OCI-LY7 (cell line): ENCODE data around the gene DNAH11. TPM values are rescaled to one million over a fixed set of nuclear protein-coding genes. Genes with fewer than 3 reads are reported as not detected.
A peak's percentile ranks its signal among the peaks of the same experiment; 100 is the strongest.

Experiments used
- BruUV-seq: library from RNA; stranded (reverse); fragments of 400-500 nt; replicated peaks from 2 replicates; lab custom pipeline; 2021; lab: Mats Ljungman, UMichigan
- CTCF ChIA-PET: fragments of 300-600 bp; sonication (Branson Sonifier 250); formaldehyde crosslinking; loops from one replicate; lab custom pipeline; 2022; ENCODE audit warnings: antibody characterized with exemption; ENCODE audit not compliant: unreplicated experiment; lab: Charles Lee
- POLR2A ChIA-PET: fragments of 300-600 bp; sonication (Branson Sonifier 250); formaldehyde crosslinking; loops from one replicate; lab custom pipeline; 2022; ENCODE audit warnings: antibody characterized with exemption; lab: Charles Lee
- DNase-seq: peaks from one replicate; pipeline ENCODE4 v3.0.0-alpha.2; 2015; ENCODE audit warnings: low spot score
- H2AFZ ChIP-seq: fragments of 200-600 bp; sonication (generic), shearing (Covaris generic); 2 replicates; pipeline ENCODE4 v1.6.1; 2014; ENCODE audit warnings: mild to moderate bottlenecking, antibody characterized with exemption, low read length, moderate library complexity
- H3K27ac ChIP-seq: fragments of 200-600 bp; sonication (generic); 2 replicates; pipeline ENCODE4 v1.5.1; 2014; ENCODE audit warnings: mixed run types, low read depth, mild to moderate bottlenecking, moderate library complexity, low read length, inconsistent platforms; ENCODE audit not compliant: poor library complexity, severe bottlenecking
- H3K36me3 ChIP-seq: fragments of 200-600 bp; sonication (generic); 2 replicates; pipeline ENCODE4 v1.6.1; 2014; ENCODE audit warnings: mild to moderate bottlenecking, antibody characterized with exemption, low read length, moderate library complexity, mixed read lengths; ENCODE audit not compliant: insufficient read depth
- H3K4me1 ChIP-seq: fragments of 200-600 bp; sonication (generic); 2 replicates; pipeline ENCODE4 v1.5.1; 2014; ENCODE audit warnings: mild to moderate bottlenecking, low read length; ENCODE audit not compliant: insufficient read depth, poor library complexity, severe bottlenecking
- H3K4me2 ChIP-seq: fragments of 200-600 bp; sonication (generic); 2 replicates; pipeline ENCODE4 v1.6.1; 2014; ENCODE audit warnings: mild to moderate bottlenecking, low read length
- H3K4me3 ChIP-seq: fragments of 200-600 bp; sonication (generic); 2 replicates; pipeline ENCODE4 v1.5.1; 2014; ENCODE audit warnings: mild to moderate bottlenecking, low read depth, low read length; ENCODE audit not compliant: poor library complexity, severe bottlenecking
- H3K79me2 ChIP-seq: fragments of 200-600 bp; sonication (generic); 2 replicates; pipeline ENCODE4 v1.6.1; 2016; ENCODE audit warnings: low read depth, mild to moderate bottlenecking, low read length, moderate library complexity, mixed read lengths; ENCODE audit not compliant: insufficient read depth
- H3K9me2 ChIP-seq: fragments of 200-600 bp; sonication (generic); 2 replicates; pipeline ENCODE4 v1.6.1; 2016; ENCODE audit warnings: mild to moderate bottlenecking, low read length, mixed read lengths; ENCODE audit not compliant: insufficient read depth
- H3K9me3 ChIP-seq: fragments of 200-600 bp; sonication (generic); 2 replicates; pipeline ENCODE4 v1.6.1; 2014; ENCODE audit warnings: mild to moderate bottlenecking, mixed run types, low read length, mixed read lengths
- H4K20me1 ChIP-seq: fragments of 200-600 bp; sonication (generic); 2 replicates; pipeline ENCODE4 v1.6.1; 2014; ENCODE audit warnings: mild to moderate bottlenecking, antibody characterized with exemption, low read length, moderate library complexity, mixed read lengths; ENCODE audit not compliant: insufficient read depth
- CTCF ChIP-seq: fragments of 200-600 bp; sonication (generic); conservative IDR thresholded peaks from 2 replicates; pipeline ENCODE4 v1.5.1; 2014; ENCODE audit warnings: mild to moderate bottlenecking, antibody characterized with exemption, low read length, moderate library complexity, mixed read lengths
- EZH2phosphoT487 ChIP-seq: fragments of 200-600 bp; sonication (generic); IDR thresholded peaks from 2 replicates; pipeline ENCODE4 v1.6.1; 2018; ENCODE audit warnings: low read depth, borderline replicate concordance, mild to moderate bottlenecking, mixed run types, antibody characterized with exemption, low read length, moderate library complexity, mixed read lengths
- intact Hi-C: fragments of 100-400 bp; cut with micrococcal nuclease; formaldehyde crosslinking; loops from one replicate; pipeline ENCODE4 v1.10.0; 2022; ENCODE audit not compliant: unreplicated experiment
- total RNA-seq, 2 experiments: library from RNA; depleted of rRNA in 1 of 2; stranded (reverse); fragments of >200 nt in 1 of 2; shearing (Covaris generic) in 1 of 2; gene quantifications; 2 replicates each; pipeline ENCODE4 v1.2.3, GENCODE V29; 2014 to 2022

The DNAH11 gene
- total RNA-seq, 2 experiments from 2014 or later = not detected

DNA sequence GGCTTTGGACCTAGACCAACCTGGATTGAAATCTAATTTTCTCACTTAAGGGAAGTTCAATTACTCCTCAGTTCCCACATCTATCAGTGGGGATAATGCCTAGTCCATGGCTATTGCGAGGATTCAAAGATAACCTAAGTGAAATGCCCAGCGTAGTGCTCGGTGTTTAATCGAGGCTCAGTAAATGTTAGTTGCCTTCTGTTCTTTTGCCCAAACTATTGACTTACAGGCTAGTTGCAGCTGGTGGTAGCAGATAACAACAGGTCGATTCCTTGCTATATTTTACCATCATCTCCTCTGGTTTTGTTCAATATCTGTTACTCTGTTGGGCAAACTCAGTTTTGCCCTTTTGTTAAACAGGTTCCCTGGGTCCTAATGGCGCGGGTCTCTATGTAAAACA, 22.8 kb downstream of the DNAH11 start:
- no peaks in the 10 kb centered on the region for H4K20me1 ChIP-seq
- POLR2A ChIA-PET = interaction anchor here (0.6 kb wide), 1 partner anchor 92 kb away, joined by 3 read pairs; no protein-coding TSS in a partner anchor
- BruUV-seq = no TSS peak

DNA sequence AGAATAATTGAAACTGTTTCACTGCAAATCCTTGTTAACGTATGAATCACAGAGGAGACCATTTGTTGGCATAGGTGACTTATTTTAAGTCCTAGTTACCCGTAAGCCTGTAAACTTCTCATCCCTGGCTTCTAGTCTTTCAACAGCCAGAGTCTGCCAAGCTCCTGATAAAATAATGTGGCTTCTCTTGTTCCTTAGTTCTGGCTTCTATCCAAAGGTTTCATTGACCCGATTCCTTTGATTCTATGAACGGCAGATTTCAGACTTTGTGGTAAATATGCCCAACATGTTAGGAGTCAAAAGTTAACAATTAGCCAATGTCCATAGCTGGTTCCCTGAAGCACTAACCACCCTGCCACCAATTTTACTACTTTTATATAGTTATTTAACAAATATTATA, 23.3 kb downstream of the DNAH11 start:
- Histone ChIP-seq H3K27ac (no peak overlapping the region), H3K4me3 (no peak overlapping the region), H4K20me1 (no peaks in the 10 kb centered on the region), H2AFZ (no peak overlapping the region), H3K9me3 (no peaks in the 10 kb centered on the region), H3K4me2 (no peak overlapping the region), H3K4me1 (no peaks in the 10 kb centered on the region), H3K79me2 (no peaks in the 10 kb centered on the region), H3K9me2 (no peaks in the 10 kb centered on the region), H3K36me3 (no peaks in the 10 kb centered on the region)
- CTCF ChIA-PET = no interaction called here
- BruUV-seq = no TSS peak
- DNase-seq = no peak
- TF ChIP-seq CTCF = no peak
- no peak for TF ChIP-seq EZH2phosphoT487
- POLR2A ChIA-PET = interaction anchor here (0.6 to 0.7 kb wide), 2 partner anchors 57 to 91 kb away, joined by 3 to 4 read pairs; no protein-coding TSS in a partner anchor
- intact Hi-C loops = no loop called here

More for the DNA sequence above, 22.8 kb downstream of the DNAH11 start:
- CTCF ChIA-PET = no interaction called here
- Histone ChIP-seq H3K9me3 (no peaks in the 10 kb centered on the region), H3K79me2 (no peaks in the 10 kb centered on the region), H3K4me2 (no peak overlapping the region), H3K9me2 (no peaks in the 10 kb centered on the region), H3K4me1 (no peaks in the 10 kb centered on the region), H3K27ac (no peak overlapping the region), H3K4me3 (no peak overlapping the region), H3K36me3 (no peaks in the 10 kb centered on the region), H2AFZ (no peak overlapping the region)
- TF ChIP-seq EZH2phosphoT487 = no peak
- no peak for TF ChIP-seq CTCF
- intact Hi-C loops = no loop called here
- no peak for DNase-seq

GRCh38 chr7:21568762-21569161, 25.9 kb downstream of the DNAH11 start:
- Histone ChIP-seq H3K79me2 (no peaks in the 10 kb centered on the region), H3K4me1 (no peaks in the 10 kb centered on the region), H3K9me3 (no peaks in the 10 kb centered on the region), H3K9me2 (no peaks in the 10 kb centered on the region), H3K4me3 (no peak overlapping the region), H4K20me1 (no peaks in the 10 kb centered on the region), H2AFZ (no peak overlapping the region), H3K36me3 (no peaks in the 10 kb centered on the region), H3K27ac (no peak overlapping the region), H3K4me2 (no peak overlapping the region)
- no TSS peak for BruUV-seq
- intact Hi-C loops = no loop called here
- DNase-seq = peak; percentile 34
- TF ChIP-seq EZH2phosphoT487 (no peak), CTCF (peak; percentile 70)
- ChIA-PET CTCF (no interaction called here), POLR2A (no interaction called here)
